Measurements from ENCODE around the gene FBXO46. TPM values are rescaled to one million over a fixed set of nuclear protein-coding genes. Genes with fewer than 3 reads are reported as not detected.
"Not testable (repeated sequence)": the region's sequence is repeated elsewhere in the genome, so short reads cannot be mapped to it uniquely, and the experiment has no call there.

FBXO46 gene
- total RNA-seq, 6 experiments from 2014 or later: 8.4 to 14.5 (median 11.0) TPM

DNA sequence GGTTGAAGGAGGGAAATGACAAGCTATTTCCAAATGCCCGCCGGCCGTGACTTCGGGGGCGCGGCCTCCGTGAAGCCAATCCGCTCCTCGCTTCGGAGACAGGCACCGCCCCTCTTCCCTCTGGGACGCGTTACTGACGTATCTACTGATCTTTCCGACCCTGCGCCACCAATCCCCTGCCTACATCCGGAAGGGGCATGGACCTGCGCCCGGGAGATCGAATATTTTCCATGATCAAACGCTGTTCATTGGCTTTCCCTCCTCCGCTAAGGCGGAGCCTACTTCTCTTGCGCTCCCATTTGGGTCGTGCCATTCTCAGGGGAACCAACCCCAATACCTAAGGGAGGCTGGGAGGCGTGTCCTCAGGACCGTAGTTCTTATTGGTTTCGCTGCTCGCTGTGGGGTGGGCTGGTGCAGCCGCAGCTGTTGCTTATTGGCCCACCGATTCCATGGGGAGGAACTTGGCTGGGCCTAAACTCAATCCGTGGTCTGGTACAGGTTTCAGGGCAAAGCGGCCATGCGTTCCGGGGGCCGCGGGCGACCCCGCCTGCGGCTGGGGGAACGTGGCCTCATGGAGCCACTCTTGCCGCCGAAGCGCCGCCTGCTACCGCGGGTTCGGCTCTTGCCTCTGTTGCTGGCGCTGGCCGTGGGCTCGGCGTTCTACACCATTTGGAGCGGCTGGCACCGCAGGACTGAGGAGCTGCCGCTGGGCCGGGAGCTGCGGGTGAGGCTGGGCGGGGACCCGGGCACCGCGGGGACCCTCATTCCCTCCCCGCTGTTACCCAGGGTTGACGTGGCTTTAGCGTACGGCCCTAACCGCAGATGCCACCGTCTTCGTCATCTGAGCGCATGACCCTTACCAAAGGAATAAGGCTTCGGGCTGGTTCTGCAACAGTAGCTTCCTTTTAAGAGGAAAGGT lies 38.2 kb downstream of the FBXO46 start, which contains the start of gene QPCTL:
TSS of gene QPCTL (plus strand) at position 480 of the 919 bp plus-strand sequence. CDS start at position 518, 38 bp downstream.
- H3K27me3 Mint-ChIP-seq (ENCODE audit: insufficient read depth): peaks cover 3% of the 10 kb centered on the region; the same call in 1 of the 2 replicates
- peaks cover 21% of the 10 kb centered on the region for H3K4me1 Mint-ChIP-seq (ENCODE audit: low read depth)
- DNase-seq: peak; percentile 100
- H3K9me3 Mint-ChIP-seq: peaks cover 5% of the 10 kb centered on the region
- peak within 1 kb of the TSS; percentile 96 for H3K27ac Mint-ChIP-seq
- peaks cover 8% of the 10 kb centered on the region for H3K36me3 Mint-ChIP-seq (ENCODE audit: low read depth)
- TF ChIP-seq, protein P1, sequence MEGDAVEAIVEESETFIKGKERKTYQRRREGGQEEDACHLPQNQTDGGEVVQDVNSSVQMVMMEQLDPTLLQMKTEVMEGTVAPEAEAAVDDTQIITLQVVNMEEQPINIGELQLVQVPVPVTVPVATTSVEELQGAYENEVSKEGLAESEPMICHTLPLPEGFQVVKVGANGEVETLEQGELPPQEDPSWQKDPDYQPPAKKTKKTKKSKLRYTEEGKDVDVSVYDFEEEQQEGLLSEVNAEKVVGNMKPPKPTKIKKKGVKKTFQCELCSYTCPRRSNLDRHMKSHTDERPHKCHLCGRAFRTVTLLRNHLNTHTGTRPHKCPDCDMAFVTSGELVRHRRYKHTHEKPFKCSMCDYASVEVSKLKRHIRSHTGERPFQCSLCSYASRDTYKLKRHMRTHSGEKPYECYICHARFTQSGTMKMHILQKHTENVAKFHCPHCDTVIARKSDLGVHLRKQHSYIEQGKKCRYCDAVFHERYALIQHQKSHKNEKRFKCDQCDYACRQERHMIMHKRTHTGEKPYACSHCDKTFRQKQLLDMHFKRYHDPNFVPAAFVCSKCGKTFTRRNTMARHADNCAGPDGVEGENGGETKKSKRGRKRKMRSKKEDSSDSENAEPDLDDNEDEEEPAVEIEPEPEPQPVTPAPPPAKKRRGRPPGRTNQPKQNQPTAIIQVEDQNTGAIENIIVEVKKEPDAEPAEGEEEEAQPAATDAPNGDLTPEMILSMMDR (IDR thresholded peaks at IDR 0.05): no peak
- peak within 1 kb of the TSS; percentile 99 for H3K4me3 Mint-ChIP-seq

GRCh38 chr19:45691516-45692186 lies 39.0 kb downstream of the FBXO46 start, which contains the start of gene SNRPD2:
Gene SNRPD2 (minus strand): TSS chr19:45691953. CDS start chr19:45691888, 65 bp downstream.
- peaks cover 19% of the 10 kb centered on the region for H3K4me1 Mint-ChIP-seq (ENCODE audit: low read depth)
- H3K27ac Mint-ChIP-seq: peak within 1 kb of the TSS; percentile 96
- peaks cover 13% of the 10 kb centered on the region for H3K36me3 Mint-ChIP-seq (ENCODE audit: low read depth)
- TF ChIP-seq, protein P1 (IDR thresholded peaks at IDR 0.05): peak; percentile 57
- H3K27me3 Mint-ChIP-seq (ENCODE audit: insufficient read depth): peaks cover 3% of the 10 kb centered on the region; the same call in 1 of the 2 replicates
- DNase-seq: peak; percentile 95
- H3K4me3 Mint-ChIP-seq: peak within 1 kb of the TSS; percentile 99
- peaks cover 5% of the 10 kb centered on the region for H3K9me3 Mint-ChIP-seq

- no peak for DNase-seq
- Mint-ChIP-seq H3K36me3 (ENCODE audit: low read depth) (peaks cover 23% of the 10 kb centered on the region), H3K27ac (no peak overlapping the region), H3K4me3 (no peak overlapping the region), H3K4me1 (ENCODE audit: low read depth) (peaks cover 11% of the 10 kb centered on the region), H3K27me3 (ENCODE audit: insufficient read depth) (peaks cover 3% of the 10 kb centered on the region; the same call in 1 of the 2 replicates), H3K9me3 (peaks cover 5% of the 10 kb centered on the region)
- TF ChIP-seq, protein P1 (IDR thresholded peaks at IDR 0.05): no peak; the same call in 1 of the 2 replicates
Observed at GRCh38 chr19:45687599-45687998, 43.1 kb downstream of the FBXO46 start.

DNA sequence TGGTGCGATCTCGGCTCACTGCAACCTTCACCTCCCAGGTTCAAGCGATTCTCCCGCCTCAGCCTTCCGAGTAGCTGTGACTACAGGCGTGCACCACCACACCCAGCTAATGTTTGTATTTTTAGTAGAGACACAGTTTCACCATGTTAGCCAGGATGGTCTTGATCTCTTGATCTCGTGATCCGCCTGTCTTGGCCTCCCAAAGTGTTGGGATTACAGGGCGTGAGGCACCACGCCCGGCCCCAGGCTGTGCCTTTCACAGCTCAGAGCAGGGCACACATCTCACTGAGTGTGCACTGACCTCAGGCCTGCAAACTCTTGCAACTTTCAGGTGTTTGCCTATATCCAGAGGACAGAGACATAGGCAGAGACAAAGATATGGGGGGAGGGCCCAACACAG lies 45.7 kb downstream of the FBXO46 start:
- not testable (repeated sequence) for H3K4me3 Mint-ChIP-seq; H3K27me3 Mint-ChIP-seq (ENCODE audit: insufficient read depth); H3K27ac Mint-ChIP-seq

GRCh38 chr19:45682908-45683307 lies 47.8 kb downstream of the FBXO46 start:
- H3K4me1 Mint-ChIP-seq (ENCODE audit: low read depth): peaks cover 11% of the 10 kb centered on the region
- no peak overlapping the region for H3K4me3 Mint-ChIP-seq
- H3K36me3 Mint-ChIP-seq (ENCODE audit: low read depth): peaks cover 17% of the 10 kb centered on the region
- 0 out of 2 replicates have a peak overlapping the region, but pooled peaks have one; percentile 18 for H3K27ac Mint-ChIP-seq
- no peaks in the 10 kb centered on the region; the same call in 1 of the 2 replicates for H3K27me3 Mint-ChIP-seq (ENCODE audit: insufficient read depth)
- no peak for DNase-seq
- H3K9me3 Mint-ChIP-seq: no peaks in the 10 kb centered on the region
- TF ChIP-seq, protein P1 (IDR thresholded peaks at IDR 0.05): no peak

More for the DNA sequence above, 45.7 kb downstream of the FBXO46 start:
- H3K9me3 Mint-ChIP-seq, DNase-seq: not testable (repeated sequence)
- H3K4me1 Mint-ChIP-seq (ENCODE audit: low read depth): peaks cover 11% of the 10 kb centered on the region
- peaks cover 17% of the 10 kb centered on the region for H3K36me3 Mint-ChIP-seq (ENCODE audit: low read depth)
